Stimulated activated CD8-positive, alpha-beta memory T cell treated with anti-CD3 and anti-CD28 coated beads, Interleukin-15, amount 100 ng/mL, for 4 hours (primary cell): Measurements from ENCODE around the gene RNF207.

Source experiments
- DNase-seq, 2 donors: peaks; one replicate each; pipeline ENCODE4 v3.0.0-alpha.2; 2020; ENCODE audit warnings: low read depth in 2 of 2

The RNF207 gene, protein sequence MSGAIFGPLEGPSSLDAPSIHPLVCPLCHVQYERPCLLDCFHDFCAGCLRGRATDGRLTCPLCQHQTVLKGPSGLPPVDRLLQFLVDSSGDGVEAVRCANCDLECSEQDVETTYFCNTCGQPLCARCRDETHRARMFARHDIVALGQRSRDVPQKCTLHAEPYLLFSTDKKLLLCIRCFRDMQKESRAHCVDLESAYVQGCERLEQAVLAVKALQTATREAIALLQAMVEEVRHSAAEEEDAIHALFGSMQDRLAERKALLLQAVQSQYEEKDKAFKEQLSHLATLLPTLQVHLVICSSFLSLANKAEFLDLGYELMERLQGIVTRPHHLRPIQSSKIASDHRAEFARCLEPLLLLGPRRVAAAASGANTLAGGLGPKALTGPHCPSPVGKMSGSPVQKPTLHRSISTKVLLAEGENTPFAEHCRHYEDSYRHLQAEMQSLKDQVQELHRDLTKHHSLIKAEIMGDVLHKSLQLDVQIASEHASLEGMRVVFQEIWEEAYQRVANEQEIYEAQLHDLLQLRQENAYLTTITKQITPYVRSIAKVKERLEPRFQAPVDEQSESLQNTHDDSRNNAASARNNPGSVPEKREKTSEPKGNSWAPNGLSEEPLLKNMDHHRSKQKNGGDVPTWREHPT

DNA sequence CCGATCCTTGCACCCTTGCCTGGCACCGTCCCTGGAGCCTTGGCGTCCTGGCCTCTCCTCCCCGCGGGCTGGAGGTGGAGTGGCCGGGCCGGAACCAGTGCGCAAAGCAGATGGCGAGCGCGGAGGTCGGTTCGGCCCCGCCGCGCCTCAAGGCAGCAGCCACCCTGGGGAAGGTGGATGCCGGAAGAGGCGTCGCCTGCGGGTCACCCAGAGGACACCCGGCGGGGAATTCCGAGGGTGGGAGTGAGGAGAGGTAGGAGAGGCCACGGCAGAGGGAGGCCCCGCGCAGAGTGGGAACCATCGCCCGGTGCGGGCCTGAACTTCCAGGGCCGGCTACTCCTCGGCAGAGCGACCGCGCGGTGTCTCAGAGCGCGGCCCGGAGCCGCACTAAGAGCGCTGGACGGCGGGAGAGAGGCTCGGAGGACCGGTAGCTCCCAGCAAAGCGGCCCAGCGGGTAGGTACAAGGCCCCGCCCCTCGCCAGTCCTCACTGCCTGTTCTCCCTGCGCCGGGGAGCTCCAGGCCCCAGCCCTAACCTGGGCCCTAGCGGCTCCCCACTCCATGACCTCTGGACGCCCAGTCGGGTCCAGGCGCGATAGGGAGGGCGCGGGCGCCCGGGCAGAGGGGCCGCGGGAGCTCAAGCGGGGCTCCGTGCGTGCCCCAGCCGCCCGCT lies at the start of gene RNF207:
Gene RNF207 (plus strand): TSS at position 271 of the 671 bp plus-strand sequence. CDS start 417 bp downstream, outside the sequence.
- peak; percentile 29 to 38 for DNase-seq

DNA sequence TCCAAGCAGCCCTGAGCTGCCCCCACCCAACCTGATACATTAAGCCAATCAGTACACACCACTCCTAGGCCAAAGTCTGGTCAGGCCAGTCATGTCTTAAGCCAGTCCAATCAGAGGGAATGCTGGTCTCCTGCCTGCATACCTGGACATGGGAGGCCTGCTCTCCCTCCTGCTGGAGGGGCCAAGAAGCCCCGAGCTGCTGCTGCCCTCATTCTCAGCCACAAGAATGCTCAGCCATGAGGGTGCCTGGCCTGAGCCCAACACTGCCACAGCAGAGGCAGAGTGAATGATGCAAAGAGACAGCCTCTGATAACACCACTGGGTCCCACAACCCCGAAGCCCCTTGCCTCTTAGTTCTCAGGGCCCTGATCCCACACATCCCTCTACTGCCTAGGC lies 48.8 kb upstream of the RNF207 start:
- no peak for DNase-seq

DNA sequence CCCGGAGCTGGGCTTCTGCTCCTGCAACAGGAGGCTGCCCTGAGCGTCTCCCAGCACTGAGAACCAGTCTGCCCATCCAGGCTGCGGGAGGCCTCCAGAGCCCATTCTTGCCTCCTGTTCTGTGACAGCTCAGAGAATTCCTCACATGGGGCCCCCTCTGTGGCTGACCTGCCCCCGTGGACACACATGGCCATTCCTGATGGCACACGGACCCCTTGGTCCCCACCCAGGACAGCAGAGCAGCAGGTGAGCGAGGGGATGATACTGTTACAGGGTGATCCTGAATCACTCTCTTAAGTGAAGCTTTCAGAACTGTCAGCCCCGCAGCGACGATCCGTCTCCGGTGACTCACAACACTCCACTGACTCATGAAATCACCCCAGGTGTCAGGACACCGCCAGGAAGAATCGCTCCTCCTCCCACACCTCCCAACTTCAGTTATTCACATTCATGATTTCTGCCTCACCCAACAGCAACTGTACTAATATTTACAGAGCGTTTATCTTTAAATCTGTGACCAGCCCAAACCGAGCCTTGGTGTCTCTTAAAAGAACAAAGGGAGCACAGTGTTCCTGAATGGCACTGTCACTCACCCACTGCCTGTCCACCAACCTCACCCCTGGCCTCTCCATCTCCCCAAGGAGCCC lies 48.3 kb upstream of the RNF207 start:
- peak in 1 of 2 donors; percentile 8 for DNase-seq

DNA sequence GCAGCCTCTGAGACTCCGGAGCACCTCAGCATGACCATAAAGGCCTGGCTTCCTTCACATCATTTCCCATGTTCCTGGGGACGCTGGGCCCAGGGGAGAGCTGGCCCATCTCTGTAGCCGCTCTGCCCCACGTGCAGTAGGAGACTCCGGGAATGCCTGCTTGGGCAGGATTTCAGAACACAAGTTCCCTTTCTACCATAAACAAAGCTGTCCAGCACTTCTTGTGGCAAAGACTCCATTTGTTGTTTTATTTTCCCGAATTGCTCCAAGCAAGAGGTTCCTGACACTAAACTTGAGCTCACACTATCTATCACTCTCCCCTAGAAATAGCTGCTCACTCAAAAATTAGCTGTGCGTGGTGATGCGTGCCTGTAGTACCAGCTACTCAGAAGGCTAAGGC lies 47.7 kb upstream of the RNF207 start:
- no peak for DNase-seq

DNA sequence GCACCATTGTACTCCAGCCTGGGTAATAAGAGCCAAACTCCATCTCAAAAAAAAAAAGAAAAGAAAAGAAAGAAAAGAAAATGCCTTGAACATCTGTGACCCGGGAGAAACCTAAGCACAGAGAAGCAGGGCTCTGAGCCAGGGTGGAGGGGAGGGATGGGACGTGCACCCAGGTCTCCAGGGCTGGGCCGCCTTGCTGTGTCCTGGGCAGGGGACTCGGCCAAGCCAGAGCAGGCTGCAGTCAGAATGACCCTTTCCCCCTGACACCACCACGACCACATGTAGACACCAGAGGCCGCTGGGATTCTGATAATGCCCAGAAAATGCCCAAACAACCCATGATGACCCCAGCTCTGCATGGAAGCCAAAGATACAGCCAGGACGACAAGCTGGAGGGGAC lies 43.6 kb upstream of the RNF207 start:
- DNase-seq: no peak

DNA sequence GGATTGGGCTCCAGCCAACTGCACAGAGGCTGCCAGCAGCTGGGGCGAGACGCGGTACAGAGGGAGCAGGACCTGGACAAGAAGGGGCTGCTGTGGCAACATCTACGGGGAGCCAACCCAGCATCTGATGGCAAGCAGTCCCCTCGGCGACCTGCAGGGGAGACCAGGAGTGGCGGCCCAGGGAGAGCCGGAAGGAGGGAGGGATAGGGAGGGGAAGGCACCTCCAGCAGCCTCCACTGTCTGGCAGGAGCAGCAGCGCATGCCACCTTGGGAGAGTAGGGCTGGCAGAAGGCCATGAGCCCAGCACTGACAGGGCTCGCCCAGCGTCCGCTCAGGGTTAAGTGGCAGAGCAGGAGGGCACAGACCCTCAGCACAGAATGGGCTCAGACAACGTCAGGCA lies 43.1 kb upstream of the RNF207 start:
- DNase-seq: no peak

DNA sequence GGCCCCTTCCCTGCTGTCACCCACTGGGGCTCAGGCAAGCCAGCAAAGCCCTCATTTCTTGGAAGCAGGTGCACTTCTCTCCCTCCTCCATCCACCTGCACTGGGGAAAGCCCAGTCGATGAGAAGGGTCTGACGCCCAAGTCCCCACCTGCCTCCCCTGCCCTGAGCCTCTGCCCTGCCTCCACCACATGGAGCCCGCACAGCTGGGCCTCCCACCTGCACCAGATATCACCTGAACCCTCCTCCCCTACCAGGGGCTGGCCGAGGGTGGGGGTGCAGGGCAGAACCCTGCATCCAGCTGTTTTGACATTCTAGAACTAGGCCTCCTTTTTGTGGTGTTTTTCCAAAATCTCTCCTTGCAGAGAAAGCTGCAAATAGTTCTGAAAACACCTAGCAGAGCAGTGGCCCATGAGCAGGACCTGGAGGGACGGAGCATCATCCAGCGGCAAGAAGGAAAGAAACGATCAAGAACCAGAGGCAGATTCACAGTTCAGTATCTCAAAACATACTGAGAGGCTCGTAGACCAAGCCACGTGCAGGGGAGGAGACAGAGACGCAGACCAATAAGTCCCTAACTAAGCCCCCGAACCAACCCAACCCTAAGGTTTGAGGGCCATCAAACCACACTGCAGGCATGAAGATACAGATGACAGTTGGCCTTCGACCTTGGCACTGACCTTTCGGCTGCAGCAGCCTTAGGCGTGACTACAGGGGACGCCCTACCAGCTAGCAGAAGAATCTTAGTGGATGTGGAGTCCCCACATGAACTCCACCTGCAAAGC lies 42.5 kb upstream of the RNF207 start:
- no peak for DNase-seq

DNA sequence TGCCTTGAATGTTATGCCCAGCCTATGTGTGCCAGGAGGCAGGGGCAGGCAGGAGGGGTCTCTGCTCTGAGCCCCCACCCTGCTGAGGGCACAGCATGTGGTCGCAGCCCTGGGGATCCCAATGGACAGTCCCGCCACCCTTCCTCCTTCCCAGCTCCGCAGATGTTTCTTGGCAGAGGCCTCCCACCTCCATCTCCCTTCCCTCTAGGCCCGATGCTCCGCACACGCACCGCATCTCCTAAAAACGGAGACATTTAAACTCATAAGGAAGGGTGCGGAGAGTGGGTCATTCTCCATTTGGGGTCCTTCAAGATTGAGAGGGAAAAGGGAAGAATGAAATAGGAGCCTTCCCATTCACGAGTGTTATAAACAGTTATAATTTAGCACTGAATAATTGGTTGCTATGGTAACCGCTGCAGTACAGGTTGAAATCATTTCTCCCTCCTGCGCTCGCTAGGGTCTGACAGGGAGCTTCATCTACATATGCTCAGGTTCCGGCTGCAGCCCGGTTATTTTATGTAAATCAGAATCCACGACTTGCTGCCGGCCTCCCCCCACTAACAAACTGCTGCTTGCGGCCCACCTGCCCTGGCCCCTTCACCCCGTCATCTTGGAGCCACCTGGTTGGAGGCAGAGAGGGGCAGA lies 41.8 kb upstream of the RNF207 start:
- DNase-seq: no peak

DNA sequence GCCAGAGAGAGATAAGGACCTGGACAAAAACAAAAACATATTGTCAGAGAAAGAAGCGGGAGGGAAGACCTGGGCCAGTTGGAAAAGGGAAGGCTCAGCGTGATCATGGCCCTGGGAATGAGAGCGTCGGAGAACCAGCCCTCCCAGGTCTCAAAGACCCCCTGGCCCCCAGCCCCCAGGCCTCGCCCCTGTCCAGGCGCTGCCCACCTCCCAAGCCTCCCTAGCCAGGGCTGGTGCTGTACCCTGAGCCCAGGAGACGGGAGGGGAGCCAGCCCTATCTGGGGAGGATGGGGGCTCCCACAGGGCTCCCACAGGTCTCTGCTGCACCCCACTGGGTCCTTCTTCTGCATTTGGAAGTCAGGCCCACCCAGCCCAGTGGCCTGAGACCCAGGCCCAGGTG lies 40.9 kb upstream of the RNF207 start:
- no peak for DNase-seq

DNA sequence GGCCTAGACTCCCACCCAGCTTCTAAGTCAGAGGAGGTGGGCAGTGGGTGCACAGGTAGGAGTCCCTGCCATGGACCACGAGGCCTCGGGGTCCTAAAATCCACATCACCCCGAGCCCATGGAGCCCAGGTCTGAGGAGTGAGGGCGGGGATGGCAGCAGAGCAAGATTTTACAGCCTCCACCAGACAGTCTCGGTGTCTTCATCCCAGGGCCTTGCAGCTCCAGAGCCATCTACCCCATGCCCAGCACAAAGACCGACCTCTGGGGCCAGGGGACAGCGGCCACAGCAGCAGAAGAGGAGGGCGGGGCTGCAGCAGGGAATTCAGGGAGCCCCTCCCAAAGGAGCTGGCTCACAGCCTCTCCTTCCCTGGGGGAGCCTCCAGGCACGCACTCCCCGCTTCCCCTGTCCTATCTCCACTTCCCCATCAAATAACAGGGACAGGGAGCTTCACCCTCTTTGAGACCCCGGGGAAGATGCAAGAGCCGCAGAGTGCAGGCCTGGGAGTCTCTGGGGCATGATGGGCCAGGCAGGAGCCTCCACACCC lies 40.4 kb upstream of the RNF207 start:
- DNase-seq: no peak

DNA sequence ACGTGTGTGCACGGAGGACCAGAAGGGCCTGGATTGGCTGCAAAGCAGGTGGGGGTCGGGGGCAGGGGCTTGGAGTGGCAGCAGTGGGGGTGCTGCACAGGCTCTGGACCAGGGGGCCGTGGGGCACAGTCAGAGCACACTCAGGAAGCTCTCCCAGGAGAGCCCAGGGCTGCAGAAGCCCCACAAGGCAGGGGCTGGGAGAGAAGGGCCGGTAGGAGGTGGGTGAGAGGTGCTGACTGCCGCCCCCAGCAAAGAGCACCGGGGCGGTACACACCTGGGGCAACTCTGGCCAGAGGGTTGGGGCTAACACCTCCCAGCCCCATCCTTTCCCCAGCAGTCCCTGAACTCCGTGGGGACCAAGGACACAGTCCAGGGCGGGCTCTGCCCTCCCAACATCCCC lies 39.7 kb upstream of the RNF207 start:
- DNase-seq: no peak

DNA sequence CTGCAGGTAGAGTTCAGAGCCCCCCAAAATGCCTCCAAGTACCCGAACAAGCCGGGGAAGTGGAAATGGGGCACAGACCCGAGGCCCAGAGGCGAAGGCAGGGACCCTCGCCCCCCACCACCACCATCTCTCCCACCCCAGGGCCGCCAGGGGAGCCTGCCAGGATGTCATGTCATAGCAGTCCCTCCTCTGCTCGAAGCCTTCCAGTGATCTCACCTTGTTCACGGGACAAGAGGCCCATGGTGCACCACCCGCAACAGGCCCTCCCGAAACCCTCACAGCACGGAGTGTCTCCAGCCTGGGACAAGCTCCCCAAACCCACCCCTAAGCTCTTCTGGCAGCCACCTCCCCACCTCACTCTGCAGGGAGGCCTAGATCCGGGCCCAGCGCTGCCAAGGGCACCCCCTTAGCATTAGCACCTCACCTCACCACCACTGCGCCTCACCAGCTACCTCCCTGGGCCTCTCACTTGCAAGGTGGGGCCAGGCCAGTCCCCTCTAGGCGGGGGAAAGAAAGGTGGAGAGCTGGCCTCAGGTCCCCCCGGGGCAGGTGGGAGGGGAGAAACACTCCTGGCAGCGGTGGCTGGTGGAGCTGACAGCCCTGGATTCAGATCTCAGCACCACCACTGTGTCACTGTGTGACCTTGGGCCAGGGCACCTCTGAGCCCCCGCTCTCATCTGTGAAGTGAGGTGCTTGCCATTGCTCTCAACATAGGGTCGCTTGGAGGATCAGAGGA lies 39.1 kb upstream of the RNF207 start:
- DNase-seq: no peak

DNA sequence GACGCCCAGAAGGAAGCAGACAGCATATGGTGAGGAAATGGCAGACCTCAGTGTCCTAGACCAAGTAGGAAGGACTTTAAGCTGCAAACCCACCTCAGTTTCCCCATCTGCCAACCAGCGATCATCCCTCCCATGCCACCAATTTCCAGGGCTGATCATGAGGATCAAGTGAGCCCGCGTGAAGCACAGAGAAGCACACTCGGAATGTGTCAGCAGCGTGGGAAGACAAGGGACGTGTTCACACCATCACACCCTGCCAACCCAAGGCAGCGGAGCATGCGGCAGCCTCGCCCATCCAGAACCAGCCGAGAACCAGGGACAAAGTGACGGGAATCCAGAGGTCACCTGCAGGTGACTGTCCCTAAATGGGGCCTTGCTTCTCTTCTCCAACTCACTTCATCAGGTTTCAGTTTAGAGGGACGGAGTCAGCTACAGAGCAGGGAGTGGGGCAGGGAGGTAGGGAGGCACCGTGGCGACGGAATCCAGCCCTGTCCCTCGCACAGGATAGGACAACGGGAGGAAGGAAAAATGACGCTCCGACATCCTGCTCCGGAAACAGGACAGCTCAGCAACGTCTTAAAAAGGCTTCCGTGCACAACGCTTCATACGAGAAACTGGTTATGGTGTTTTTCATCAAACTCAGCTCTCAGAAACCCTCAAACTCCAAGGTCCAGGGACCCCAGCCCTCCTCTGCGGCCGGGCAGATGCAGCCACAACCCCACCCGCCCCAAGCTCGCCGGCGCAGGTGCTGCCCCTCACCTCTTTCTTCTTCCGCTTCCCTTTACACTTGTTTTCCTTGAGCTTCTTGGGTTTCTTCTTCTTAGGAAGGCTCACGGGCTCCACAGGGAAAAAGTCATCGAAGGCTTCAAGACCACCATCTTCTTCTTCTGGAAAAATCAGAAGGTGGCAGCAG lies 38.3 kb upstream of the RNF207 start:
- no peak for DNase-seq

DNA sequence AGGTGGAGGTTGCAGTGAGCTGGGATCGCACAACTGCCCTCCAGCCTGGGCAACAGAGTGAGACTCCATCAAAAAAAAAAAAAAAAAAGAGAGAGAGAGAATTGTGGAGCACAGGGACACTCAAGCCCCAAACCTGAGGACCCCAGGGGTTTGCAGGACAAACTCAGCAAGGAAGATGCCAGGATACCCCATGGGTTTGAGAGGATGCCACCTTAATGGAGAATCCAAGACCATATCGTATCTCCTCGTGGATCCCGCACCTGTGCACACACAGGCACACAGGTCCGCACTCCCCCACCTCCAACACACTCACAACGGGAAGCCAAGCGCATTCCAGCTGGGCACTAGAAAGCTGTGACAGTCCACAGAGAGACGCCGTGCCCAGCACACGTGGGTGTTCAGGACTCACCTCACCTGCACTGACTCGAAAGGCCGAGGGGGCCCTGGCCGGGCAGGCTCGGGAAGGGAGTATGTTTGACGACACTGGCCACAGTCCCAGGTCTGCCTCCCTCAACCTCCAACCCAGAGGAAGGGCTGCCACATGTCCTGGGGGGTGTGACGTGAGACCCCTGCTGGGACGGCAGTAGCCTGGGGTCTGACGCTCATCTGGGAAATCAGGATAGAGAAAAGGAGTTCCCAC lies 36.9 kb upstream of the RNF207 start:
- no peak for DNase-seq

DNA sequence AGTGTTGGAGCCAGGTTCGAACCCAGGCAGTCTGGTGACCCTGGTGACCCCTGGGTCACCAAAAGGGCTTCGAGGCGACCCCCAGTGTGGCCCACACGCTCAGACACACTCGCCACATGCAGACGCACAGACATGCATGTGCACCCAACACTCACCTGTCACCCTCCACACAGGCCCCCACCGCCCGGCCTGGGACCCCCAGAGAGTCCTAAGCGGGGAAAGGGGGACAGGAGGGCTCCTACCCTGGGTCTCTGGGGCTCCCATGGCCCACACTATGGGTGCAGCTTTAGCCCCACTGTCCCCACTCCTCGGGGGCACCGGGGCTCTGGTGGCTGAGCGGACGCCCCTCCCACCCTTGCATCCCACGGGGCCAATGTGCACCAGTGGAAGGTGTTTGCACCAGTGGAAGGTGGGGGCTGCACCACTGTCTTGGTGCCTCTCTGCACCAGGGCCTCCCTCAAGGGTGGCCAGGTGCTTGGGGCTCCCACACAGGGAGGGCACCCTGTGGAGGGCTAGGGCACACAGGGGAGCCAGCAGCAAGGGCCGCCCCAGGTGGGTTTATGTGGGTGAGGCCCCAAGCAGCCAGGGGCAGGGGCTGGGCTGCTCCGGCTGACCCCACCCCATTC lies 35.7 kb upstream of the RNF207 start:
- DNase-seq: no peak

DNA sequence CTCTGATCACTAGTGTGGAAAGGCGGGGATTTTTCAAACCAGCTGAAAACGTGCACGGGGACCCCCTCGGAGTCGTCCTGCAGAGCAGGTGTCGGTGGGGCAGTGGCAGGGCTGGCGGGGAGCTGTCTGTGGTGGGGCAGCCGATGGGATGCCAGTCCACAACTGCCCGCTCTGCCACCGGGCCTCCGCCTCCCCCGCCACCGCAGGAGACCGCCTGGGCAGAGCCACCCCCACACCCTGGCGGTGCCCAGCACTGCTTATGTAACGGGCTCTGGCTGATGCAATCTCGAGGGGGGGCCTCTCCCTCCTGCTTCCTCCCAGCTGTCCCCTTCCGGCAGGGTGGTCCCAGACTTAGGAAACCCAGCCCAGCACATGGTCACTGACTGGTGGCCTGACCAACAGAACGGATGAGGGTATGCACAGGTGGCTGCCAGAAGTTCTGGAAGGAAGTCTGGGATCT lies 35.1 kb upstream of the RNF207 start:
- no peak for DNase-seq

DNA sequence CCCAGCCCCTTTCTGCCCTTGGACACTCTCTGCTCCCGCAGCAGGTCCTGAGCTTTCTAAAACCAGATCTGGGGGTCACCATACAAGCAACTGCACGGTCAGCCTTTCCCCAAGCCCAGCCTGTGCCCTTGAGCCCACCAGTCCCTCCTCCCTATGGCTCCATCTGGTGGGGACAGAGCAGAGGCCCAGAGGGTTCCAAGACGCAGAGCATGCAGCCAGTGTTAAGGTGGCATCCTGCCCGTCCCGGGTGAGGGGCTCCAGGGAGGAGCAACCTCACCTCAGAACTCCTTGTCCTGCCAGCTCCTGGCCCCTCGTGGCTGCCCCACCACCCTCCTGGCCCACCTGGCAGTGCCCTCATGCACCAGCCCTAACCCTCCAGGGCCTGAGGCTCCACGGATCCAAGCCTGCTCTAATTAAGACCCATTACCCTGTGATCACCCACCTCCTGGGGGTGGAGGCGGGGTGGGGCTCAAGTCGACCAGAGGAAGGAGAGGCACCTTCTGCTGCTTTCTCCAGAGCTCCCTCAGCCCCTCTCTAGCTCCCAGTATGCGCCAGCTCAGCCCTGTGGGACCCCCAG lies 34.3 kb upstream of the RNF207 start:
- DNase-seq: no peak

DNA sequence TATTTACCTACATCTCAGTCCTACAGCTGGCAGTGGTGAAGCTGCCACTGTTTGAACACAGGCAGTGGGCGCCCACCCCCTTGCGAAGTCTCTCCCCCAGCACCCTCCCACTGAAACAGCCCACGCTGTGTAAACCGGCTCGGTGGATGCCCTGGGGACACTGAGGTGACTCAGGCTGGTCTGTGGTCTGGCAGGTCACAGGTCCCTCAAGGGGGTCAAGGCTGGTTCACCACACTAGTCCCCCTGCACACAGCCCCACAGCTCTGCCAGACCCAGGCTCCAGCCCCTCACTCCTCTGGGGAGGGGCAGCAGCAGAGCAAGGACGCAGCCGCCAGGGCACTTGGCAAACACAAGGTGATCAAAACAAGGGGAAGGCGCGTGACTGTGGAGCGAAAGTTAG lies 33.4 kb upstream of the RNF207 start:
- DNase-seq: no peak
